Fibroblast of skin of right biceps (primary cell): ENCODE data around the gene SEC14L3.
A peak's percentile ranks its signal among the peaks of the same experiment; 100 is the strongest.

Source experiments
- DNase-seq: peaks from one replicate; pipeline ENCODE4 v3.0.0-alpha.2; 2013

SEC14L3 gene

GRCh38 chr22:30441088-30441487 lies 30.7 kb downstream of the SEC14L3 start:
- DNase-seq = no peak

DNA sequence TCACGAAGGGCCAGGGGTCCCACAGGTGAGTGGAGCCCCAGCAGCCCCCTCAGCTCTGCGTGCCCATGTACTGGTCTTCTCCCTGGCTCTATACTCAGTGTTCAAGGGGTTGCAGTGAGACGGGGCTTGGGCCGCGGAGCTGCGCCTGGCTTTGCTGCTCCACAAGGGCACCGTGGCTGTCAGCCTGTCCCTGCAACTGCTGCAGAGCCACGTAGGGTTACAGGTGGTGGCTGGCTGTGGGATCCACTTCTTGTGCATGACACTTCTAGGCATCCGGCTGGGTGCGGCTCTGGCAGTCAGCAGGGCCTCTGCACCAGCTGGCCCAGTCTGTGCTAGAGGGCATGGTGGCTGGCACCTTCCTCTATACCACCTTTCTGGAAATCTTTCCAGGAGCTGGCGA lies 32.0 kb downstream of the SEC14L3 start:
- DNase-seq = no peak

- DNase-seq = no peak
These were observed 32.6 kb downstream of the SEC14L3 start for GRCh38 chr22:30439226-30439625.

DNA sequence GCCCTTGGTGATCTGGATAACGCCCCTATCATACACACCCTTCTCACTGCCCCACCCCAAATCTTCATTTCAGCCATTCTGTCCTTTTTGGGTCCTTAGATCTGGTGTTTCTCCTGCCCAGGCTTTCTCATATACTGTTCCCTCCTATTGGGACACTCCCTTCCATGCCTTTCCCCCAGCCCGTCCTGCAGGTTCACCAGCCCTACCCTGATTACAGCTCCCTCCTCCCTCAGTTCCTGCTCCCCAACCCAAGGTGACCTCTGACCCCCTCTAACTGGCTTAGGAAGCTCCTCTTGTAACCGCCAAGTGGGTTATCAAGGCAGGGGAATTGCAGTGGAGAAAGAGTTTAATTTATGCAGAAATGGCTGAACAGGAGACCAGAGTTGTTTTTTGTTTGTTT lies 33.3 kb downstream of the SEC14L3 start:
- DNase-seq = no peak

GRCh38 chr22:30436196-30436595 lies 35.6 kb downstream of the SEC14L3 start:
- DNase-seq = no peak

GRCh38 chr22:30435674-30436126 lies 36.1 kb downstream of the SEC14L3 start:
- no peak for DNase-seq

DNA sequence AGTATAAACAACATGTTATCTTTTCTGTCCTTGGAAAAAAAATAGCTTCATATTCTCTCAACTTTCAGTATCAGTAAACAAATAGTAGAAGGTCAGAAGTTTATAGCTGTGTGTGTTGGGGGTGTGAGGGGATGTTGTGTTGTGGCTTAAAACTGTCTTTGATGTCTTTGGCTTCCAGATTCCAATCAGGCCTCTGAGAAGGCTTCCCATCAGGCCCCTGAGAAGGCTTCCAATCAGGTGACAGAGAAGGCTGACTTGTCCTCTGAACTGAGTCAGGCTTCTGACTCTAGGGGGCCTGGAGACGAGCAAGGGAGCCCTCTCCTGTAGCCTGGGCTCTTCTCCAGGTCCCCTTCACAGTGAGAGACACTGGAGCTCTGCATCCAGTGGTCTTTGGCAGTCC lies 37.0 kb downstream of the SEC14L3 start:
- no peak for DNase-seq

- DNase-seq = no peak
These were observed 38.0 kb downstream of the SEC14L3 start for GRCh38 chr22:30433773-30434172.

GRCh38 chr22:30433227-30433626 lies 38.6 kb downstream of the SEC14L3 start:
- no peak for DNase-seq

- no peak for DNase-seq
These were observed 39.3 kb downstream of the SEC14L3 start for GRCh38 chr22:30432520-30432919.

DNA sequence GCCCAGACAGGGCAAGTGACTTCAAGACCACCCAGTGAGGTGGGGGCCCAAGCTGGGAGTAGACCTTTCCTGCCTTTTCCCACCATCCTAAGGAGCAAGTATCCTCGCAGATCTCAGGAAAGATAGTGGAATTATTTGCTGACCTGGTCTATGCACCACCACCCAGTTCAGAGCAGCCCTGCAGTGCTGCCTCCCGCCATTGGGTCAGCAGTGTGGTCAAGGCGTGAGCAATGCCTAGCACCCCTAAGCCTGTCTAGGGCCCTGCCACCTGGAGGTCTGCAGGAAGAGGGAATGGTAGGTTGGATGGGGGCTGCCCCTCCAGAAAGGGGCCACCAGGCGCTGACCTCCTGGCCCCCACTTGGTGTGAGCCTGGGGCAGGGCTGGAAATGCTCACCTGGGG lies 39.7 kb downstream of the SEC14L3 start:
- DNase-seq = no peak

DNA sequence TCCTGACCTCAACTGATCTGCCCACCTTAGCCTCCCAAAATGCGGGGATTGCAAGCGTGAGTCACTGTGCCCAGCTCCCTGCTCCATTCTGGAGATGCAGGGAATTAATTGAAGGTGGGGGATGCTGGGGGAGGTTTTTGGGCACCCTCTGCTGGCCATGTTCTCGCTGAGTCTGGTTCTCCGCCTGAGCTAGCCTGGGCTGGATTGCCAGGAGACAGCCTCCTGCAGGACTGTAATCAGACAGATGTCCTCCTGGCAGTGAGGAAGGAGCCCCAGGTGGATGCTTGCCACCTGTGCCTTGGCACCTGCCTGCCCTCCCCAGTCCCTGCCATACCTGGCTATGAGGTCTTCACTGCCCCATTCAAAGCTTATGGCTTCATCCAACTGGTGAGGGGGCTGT lies 40.9 kb downstream of the SEC14L3 start:
- DNase-seq = no peak

DNA sequence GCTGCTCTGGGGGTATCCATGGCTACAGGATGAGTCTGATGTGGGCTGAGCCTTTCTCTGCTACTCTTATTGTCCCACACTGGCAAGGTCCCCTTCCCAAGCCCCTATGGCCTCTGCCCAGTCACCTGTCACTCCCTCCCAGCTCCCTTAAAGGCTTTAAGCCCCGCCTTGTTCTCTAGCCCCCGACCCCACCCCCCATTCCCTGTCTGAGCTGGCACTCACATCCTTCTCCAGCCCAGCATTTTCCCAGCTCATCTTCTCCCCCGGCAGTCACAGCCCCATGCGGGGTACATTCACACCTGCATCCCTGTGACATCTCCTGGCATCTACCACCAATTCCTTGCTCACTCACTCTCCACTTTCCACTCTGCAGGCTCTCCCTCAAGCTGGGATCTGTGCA lies 41.9 kb downstream of the SEC14L3 start:
- no peak for DNase-seq

GRCh38 chr22:30427871-30428270 lies 43.9 kb downstream of the SEC14L3 start:
- no peak for DNase-seq

DNA sequence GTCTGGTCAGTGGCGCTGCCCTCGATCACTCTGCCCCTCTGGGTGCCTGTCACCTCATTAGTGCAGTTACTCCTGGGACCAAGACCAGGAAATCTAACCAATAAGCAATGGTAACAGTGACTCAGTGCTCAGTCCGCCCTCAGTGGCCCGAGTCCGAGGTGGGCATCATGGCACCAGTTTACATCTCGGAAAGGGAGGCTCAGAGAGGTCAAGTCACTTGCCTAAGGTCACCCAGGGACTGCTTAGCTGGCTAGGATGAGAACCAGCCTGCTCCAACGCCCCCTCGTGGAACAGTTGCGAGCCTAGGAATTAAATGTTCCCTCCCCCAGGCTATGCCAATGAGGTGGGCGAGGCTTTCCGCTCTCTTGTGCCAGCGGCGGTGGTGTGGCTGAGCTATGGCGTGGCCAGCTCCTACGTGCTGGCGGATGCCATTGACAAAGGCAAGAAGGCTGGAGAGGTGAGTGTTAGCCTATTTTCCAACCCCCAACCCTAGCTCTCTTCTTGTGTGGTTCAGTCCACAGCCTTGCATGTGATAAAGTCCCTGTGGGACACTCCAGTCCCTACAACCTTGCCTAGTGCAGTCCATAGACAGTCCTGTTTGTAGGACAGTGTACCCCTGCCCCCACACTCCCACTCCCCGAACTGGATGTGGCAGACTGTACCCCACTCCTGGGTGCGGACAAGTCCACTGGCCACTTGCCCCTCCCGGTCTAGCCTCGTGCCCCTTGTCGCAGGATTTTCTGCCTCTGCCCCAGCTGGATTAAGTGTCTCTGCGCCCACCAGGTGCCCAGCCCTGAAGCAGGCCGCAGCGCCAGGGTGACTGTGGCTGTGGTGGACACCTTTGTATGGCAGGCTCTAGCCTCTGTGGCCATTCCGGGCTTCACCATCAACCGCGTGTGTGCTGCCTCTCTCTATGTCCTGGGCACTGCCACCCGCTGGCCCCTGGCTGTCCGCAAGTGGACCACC lies 45.1 kb downstream of the SEC14L3 start:
- peak; percentile 73 for DNase-seq

DNA sequence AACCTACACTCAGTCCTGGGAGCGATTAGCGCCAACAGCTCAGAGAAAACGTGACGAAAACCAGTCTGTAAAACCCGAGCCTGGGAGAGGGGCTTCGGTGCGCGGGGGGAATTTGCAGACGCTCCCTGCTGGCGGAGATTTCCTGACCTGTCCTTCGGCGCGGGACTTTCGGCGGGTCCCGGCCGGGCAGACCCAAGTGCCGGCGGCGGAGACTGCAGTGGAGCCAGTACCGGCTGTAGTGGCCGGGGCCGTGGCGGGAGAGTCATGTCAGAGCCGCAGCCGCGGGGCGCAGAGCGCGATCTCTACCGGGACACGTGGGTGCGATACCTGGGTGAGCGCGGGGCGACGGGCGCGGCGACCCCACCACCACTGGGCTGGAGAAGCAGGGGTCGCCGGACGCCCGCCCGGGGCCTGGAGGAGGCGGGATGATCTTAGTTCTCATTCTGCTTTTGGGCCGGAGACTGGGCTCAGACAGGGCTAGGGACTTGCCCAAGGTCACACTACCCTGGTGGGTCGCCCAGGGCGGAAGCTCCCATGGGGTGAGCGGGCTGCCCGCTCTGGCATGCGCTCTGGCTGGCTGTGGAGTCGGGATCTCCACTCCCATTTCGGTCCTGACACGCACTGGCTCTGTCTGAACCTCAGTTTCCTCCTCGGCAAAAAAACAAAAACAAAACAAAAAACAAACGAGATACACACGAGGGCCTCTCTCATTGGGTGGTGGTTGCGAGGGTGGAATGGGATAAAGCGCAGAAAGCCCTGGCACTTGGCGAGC lies 46.0 kb downstream of the SEC14L3 start, which contains the start of gene MTFP1:
Gene MTFP1, plus strand, starts transcription at position 153 of the 772 bp plus-strand sequence. Its CDS starts 112 bp downstream, at position 265.
- peak; percentile 74 for DNase-seq

GRCh38 chr22:30425327-30425615 lies 46.5 kb downstream of the SEC14L3 start:
- DNase-seq = no peak

DNA sequence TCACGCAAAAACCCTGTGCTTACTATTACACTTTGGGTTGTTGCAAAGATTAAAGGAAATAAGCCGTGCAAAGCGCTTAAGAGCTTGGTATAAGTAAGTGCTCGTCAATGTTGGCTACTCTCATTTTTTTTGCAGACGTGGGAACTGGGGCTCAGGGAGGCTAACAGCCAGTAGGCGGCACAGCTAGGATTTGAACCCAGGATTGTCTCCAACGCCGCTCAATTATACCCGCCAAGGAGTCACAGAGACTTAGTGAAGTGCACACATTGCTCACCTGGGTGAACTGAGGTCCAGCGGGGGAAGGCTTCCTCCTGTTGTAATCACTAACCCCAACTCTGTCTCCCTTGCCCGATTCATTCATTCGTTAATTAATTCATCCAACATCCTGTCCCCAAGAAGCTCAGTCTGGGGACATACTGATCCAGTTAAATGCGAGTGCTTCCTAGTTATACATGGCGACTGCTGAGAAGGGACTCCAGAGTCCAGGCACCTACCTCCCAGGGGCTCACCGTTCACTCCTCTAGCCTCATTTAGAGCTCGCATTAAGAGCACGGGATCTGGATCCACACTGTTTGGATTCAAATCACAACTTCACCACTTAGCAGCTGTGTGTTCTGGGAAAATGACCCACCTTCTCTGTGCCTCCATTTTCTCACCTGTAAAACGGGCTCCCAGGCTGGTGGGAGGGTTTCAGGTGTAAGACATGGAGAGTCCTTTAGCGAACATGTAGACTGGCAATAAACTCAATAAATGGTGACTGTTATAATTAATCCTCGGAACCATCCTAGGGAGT lies 47.1 kb downstream of the SEC14L3 start:
- peak; percentile 46 for DNase-seq

GRCh38 chr22:30423959-30424533 lies 47.8 kb downstream of the SEC14L3 start:
- DNase-seq = peak; percentile 100

DNA sequence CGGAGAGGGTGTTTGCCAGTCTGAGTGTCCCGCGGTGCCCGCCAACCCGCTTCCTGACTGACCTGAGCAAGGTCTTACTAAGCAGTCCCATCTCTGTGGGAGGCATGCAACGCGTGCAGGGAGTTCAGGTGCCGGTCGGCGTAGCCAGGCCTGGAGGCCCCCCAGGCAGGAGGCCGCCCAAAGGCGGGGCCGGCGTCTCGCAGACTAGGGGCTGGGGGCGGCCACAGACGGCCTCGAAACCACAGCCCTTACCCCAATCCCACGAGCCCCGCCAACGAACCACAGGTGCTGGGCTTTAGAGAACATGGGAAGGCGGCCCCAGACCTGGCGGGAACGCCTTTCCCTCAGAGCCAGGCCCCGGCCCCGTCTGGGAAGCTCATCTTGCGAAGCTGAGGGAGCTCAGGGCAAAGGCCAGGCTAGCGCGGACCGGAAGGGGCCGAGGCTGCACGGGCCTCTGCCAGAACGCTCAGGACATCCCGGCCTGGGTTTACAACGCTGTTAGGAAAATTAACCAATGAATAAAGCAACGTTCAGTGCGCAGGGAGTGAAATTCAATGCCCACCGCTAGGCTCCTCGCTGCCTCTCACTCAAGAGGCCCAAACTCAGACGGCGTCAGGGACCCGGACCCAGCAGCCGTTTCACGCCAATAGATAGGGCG lies 48.4 kb downstream of the SEC14L3 start:
- peak; percentile 64 for DNase-seq

DNA sequence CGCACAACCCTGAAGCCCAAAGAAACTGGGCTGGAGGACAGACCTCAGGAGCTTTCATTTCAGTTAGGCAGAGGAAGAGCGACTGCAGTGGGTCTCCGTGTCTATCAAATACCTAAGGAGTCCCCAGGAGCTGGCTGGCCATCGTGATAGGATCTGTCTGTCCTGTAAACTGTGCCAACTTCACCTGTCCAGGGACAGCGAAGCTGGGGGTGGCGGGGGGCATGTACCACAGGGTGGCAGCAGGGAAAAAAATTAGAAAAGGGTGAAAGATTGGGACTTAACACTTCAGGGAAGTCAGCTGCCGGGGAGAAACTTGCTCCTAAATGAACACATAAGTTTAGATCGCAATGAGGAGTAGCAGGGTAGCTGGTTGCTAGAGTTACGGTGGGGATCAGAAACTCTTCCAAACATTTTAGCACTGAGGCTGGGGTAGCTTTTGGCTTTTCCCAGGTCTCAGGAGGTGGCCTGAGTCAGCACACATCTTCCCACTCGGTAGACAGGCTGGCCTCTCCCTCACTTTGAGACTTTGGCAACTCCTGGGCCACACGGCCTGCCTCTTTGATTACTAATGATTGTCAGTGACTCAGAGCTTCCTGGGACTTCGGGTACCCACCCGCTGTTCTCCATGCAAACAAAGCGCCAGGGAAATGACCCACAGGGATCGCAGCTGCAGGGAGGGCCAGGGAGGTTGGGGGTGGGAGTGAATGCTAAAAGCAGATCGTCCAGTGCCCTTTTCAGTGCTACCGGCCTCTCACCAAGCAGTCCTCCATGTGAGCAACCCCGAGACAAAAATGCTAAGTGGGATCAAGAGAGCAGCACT lies 49.1 kb downstream of the SEC14L3 start:
- peak; percentile 96 for DNase-seq
